CD8-positive, alpha-beta memory T cell (primary cell): ENCODE measurements around the gene UNKL. TPM values are rescaled to one million over a fixed set of nuclear protein-coding genes. Genes with fewer than 3 reads are reported as not detected.

Source experiments
- CTCF ChIA-PET: fragments of 350-600 bp; sonication (Branson Sonifier 250); formaldehyde crosslinking; loops from one replicate; lab custom pipeline; 2021; ENCODE audit warnings: antibody characterized with exemption; lab: Charles Lee
- POLR2A ChIA-PET: fragments of 350-600 bp; sonication (Branson Sonifier 250); formaldehyde crosslinking; loops from one replicate; lab custom pipeline; 2021; ENCODE audit warnings: antibody characterized with exemption; lab: Charles Lee
- DNase-seq, 5 donors: peaks; one replicate each; pipeline versions ENCODE4 v3.0.0 to v3.0.0-alpha.2; 2020 to 2022; ENCODE audit warnings: mixed read lengths in 1 of 5
- H3K27ac ChIP-seq: one replicate; pipeline ENCODE4 v1.7.0; 2013; ENCODE audit warnings: low read depth, mild to moderate bottlenecking, low read length, moderate library complexity
- H3K27me3 ChIP-seq: 2 replicates; pipeline ENCODE4 v1.7.0; 2013; ENCODE audit warnings: low read length, mild to moderate bottlenecking; ENCODE audit not compliant: insufficient read depth, poor library complexity, severe bottlenecking
- H3K36me3 ChIP-seq: 2 replicates; pipeline ENCODE4 v1.7.0; 2013; ENCODE audit warnings: mild to moderate bottlenecking, low read length, moderate library complexity; ENCODE audit not compliant: insufficient read depth
- H3K4me1 ChIP-seq: 2 replicates; pipeline ENCODE4 v1.7.0; 2013; ENCODE audit warnings: mild to moderate bottlenecking, low read length, moderate library complexity; ENCODE audit not compliant: insufficient read depth
- H3K4me3 ChIP-seq: 2 replicates; pipeline ENCODE4 v1.7.0; 2013; ENCODE audit warnings: mild to moderate bottlenecking, low read length
- H3K9me3 ChIP-seq: 2 replicates; pipeline ENCODE4 v1.7.0; 2013; ENCODE audit warnings: mild to moderate bottlenecking, low read length
- H3K27ac Mint-ChIP-seq, 8 donors: one replicate each; pipeline ENCODE4 v1.8.0; 2020 to 2021; ENCODE audit warnings: mixed read lengths in 8 of 8, mild to moderate bottlenecking in 6 of 8, inconsistent platforms in 3 of 8, moderate library complexity in 3 of 8
- H3K27me3 Mint-ChIP-seq, 2 donors: one replicate each; pipeline ENCODE4 v1.8.0; 2020 to 2021; ENCODE audit warnings: mixed read lengths in 2 of 2, mild to moderate bottlenecking in 1 of 2, moderate library complexity in 1 of 2
- H3K36me3 Mint-ChIP-seq, 3 donors: one replicate each; pipeline ENCODE4 v1.8.0; 2020 to 2021; ENCODE audit warnings: mixed read lengths in 3 of 3, inconsistent platforms in 1 of 3, mild to moderate bottlenecking in 1 of 3
- H3K4me1 Mint-ChIP-seq, 3 donors: one replicate each; pipeline ENCODE4 v1.8.0; 2020 to 2021; ENCODE audit warnings: mixed read lengths in 3 of 3, inconsistent platforms in 1 of 3, mild to moderate bottlenecking in 1 of 3
- H3K4me3 Mint-ChIP-seq, 7 donors: one replicate each; pipeline ENCODE4 v1.8.0; 2020 to 2021; ENCODE audit warnings: mixed read lengths in 7 of 7, mild to moderate bottlenecking in 6 of 7, moderate library complexity in 4 of 7, inconsistent platforms in 2 of 7
- H3K9me3 Mint-ChIP-seq, 5 donors: one replicate each; pipeline ENCODE4 v1.8.0; 2020 to 2022; ENCODE audit warnings: mixed read lengths in 5 of 5, mild to moderate bottlenecking in 3 of 5, moderate library complexity in 2 of 5, inconsistent platforms in 1 of 5
- polyA plus RNA-seq: library from polyadenylated mRNA; unstranded; fragments of 300-500 nt; fragmentation: Illumina TruSeq; gene quantifications from one replicate; pipeline ENCODE4 v1.2.3, GENCODE V29; 2021
- total RNA-seq, 2 experiments: library from RNA; stranded (reverse); gene quantifications; one replicate each; pipeline ENCODE4 v1.2.3, GENCODE V29; 2021

Gene UNKL
- total and polyA plus RNA-seq, 3 experiments from 2014 or later, result 8.1 to 38.0 (median 32.9) TPM

- Mint-ChIP-seq H3K4me1 (peaks cover 2 to 7% (median 3%) of the 10 kb centered on the region in 3 donors), H3K4me3 (no peak overlapping the region), H3K27ac (no peak overlapping the region), H3K9me3 (no peaks in the 10 kb centered on the region), H3K36me3 (peaks cover 0 to 68% (median 4%) of the 10 kb centered on the region in 3 donors), H3K27me3 (peaks cover 0 to 4% of the 10 kb centered on the region in 2 donors)
- ChIA-PET POLR2A (no interaction called here), CTCF (no interaction called here)
- no peak overlapping the region for H3K4me3 ChIP-seq
- H3K9me3 ChIP-seq, result no peaks in the 10 kb centered on the region
- H3K27ac ChIP-seq, result no peak overlapping the region
- no peaks in the 10 kb centered on the region for H3K27me3 ChIP-seq
- no peaks in the 10 kb centered on the region for H3K4me1 ChIP-seq
- peaks cover 18% of the 10 kb centered on the region for H3K36me3 ChIP-seq
- no peak for DNase-seq
Measured at GRCh38 chr16:1398351-1398750, 16.2 kb downstream of the UNKL start.

GRCh38 chr16:1397779-1398178, 16.7 kb downstream of the UNKL start:
- Histone ChIP-seq H3K27ac (no peak overlapping the region), H3K4me3 (no peak overlapping the region), H3K4me1 (no peaks in the 10 kb centered on the region), H3K27me3 (no peaks in the 10 kb centered on the region), H3K36me3 (peaks cover 24% of the 10 kb centered on the region), H3K9me3 (no peaks in the 10 kb centered on the region)
- Mint-ChIP-seq H3K36me3 (peaks cover 0 to 66% (median 3%) of the 10 kb centered on the region in 3 donors), H3K4me1 (peaks cover 0 to 5% (median 3%) of the 10 kb centered on the region in 3 donors), H3K27me3 (peaks cover 0 to 4% of the 10 kb centered on the region in 2 donors), H3K4me3 (no peak overlapping the region), H3K27ac (no peak overlapping the region), H3K9me3 (no peaks in the 10 kb centered on the region)
- CTCF ChIA-PET, result no interaction called here
- DNase-seq, result no peak
- POLR2A ChIA-PET, result no interaction called here

DNA sequence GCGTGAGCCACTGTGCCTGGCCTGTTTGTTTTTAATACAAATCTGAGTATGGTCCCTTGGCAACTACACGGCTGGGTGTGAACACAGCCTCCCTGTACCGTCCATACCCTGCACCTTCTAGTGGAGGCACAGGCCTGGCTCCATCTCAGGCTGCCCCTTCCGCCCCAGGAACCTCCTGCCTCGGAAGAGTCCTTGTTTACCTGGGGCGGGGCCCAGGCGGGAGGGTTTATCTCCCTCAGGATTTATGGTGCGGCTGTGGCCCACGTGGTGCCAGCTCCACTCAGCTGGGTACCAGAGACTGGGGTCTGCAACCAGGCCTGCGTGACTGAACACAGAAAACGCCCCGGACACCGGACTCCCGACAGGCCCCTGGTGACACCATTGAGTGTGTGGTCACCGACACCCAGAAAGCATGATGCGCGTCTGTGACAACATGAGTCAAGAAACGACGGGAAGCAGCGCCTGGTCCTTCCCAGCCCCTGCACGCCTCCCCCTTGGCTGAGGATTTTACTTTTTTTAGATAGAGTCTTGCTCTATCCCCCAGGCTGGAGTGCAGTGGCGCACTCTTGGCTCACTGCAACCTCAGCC, 19.0 kb downstream of the UNKL start:
- ChIA-PET CTCF (interaction anchor here (0.6 kb wide), 1 partner anchor 26 kb away, joined by 3 read pairs; no protein-coding TSS in a partner anchor), POLR2A (no interaction called here)
- no peaks in the 10 kb centered on the region for H3K27me3 ChIP-seq
- no peaks in the 10 kb centered on the region for H3K4me1 ChIP-seq
- H3K4me3 Mint-ChIP-seq, result no peak overlapping the region
- no peaks in the 10 kb centered on the region for H3K9me3 ChIP-seq
- H3K4me1 Mint-ChIP-seq, result no peaks in the 10 kb centered on the region
- H3K4me3 ChIP-seq, result no peak overlapping the region
- H3K27me3 Mint-ChIP-seq, result peaks cover 0 to 4% of the 10 kb centered on the region in 2 donors
- H3K36me3 Mint-ChIP-seq, result peaks cover 0 to 64% (median 2%) of the 10 kb centered on the region in 3 donors
- H3K27ac ChIP-seq, result no peak overlapping the region
- H3K27ac Mint-ChIP-seq, result no peak overlapping the region
- no peaks in the 10 kb centered on the region for H3K9me3 Mint-ChIP-seq
- DNase-seq, result no peak
- H3K36me3 ChIP-seq, result peaks cover 26% of the 10 kb centered on the region

DNA sequence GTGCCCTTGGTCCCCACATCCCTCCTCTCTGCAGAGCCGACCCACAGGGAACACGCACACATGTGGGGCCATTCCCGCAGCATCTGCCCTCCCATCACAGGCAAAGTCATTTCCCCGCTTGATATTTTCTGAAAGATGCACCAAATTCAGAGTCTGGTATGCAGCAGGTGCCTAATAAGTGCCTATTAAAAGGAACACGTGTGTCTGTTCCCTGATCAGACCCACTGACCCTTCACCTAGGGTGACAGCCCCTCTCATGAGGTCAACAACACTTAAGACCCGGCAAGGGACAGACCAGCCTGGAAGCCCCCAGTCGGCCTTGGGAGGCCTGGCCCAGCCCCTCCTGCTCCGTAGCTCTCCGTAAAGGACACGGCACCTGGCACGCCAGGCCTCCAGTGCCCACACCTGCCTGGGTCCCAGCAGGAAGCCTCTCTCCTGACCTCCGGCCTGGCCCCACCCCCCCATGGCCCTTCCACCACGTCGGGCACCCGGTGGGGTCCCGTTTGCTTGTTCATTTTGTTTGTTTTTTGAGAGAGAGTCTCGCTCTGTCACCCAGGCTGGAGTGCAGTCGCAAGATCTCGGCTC, 20.0 kb downstream of the UNKL start:
- Mint-ChIP-seq H3K27me3 (peaks cover 0 to 4% of the 10 kb centered on the region in 2 donors), H3K4me3 (no peak overlapping the region), H3K27ac (no peak overlapping the region), H3K36me3 (peaks cover 0 to 66% (median 2%) of the 10 kb centered on the region in 3 donors), H3K4me1 (no peaks in the 10 kb centered on the region), H3K9me3 (no peaks in the 10 kb centered on the region)
- Histone ChIP-seq H3K27ac (no peak overlapping the region), H3K9me3 (no peaks in the 10 kb centered on the region), H3K27me3 (no peaks in the 10 kb centered on the region), H3K4me1 (no peaks in the 10 kb centered on the region), H3K36me3 (peaks cover 26% of the 10 kb centered on the region), H3K4me3 (no peak overlapping the region)
- POLR2A ChIA-PET, result no interaction called here
- DNase-seq, result no peak
- CTCF ChIA-PET, result no interaction called here

- Histone ChIP-seq H3K27ac (no peak overlapping the region), H3K27me3 (no peaks in the 10 kb centered on the region), H3K4me1 (no peaks in the 10 kb centered on the region), H3K4me3 (no peak overlapping the region), H3K9me3 (no peaks in the 10 kb centered on the region), H3K36me3 (peaks cover 25% of the 10 kb centered on the region)
- no peaks in the 10 kb centered on the region for H3K4me1 Mint-ChIP-seq
- no peak overlapping the region for H3K27ac Mint-ChIP-seq
- ChIA-PET POLR2A (no interaction called here), CTCF (no interaction called here)
- H3K4me3 Mint-ChIP-seq, result no peak overlapping the region
- DNase-seq, result no peak
- H3K9me3 Mint-ChIP-seq, result no peaks in the 10 kb centered on the region
- H3K27me3 Mint-ChIP-seq, result peaks cover 0 to 2% of the 10 kb centered on the region in 2 donors
- peaks cover 0 to 62% (median 2%) of the 10 kb centered on the region in 3 donors for H3K36me3 Mint-ChIP-seq
Measured at GRCh38 chr16:1393613-1394176, 20.8 kb downstream of the UNKL start.

DNA sequence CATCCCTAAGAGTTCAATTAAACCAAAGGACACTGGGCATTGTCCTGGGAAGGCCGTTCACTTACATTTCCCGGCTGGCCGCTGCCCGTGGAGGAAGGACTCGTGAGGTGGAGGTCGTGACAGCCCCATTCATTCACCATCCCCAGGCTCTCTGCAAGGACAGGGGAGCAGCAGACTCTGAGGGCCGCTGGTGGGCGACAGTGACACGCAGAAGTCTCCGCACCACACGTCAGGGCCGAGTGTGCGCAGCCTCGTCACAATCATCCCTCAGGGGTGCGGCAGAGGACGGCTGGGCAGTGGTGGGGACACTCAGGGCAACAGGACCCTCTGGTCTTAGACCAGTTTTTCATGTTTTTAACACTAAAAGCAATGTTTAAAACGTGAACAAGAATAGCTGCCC, 21.7 kb downstream of the UNKL start:
- H3K9me3 Mint-ChIP-seq, result no peaks in the 10 kb centered on the region
- POLR2A ChIA-PET, result no interaction called here

GRCh38 chr16:1390239-1390779, 24.2 kb downstream of the UNKL start:
- Mint-ChIP-seq H3K27me3 (no peaks in the 10 kb centered on the region), H3K4me3 (no peak overlapping the region), H3K9me3 (no peaks in the 10 kb centered on the region), H3K4me1 (no peaks in the 10 kb centered on the region), H3K27ac (peak overlapping the region in 1 of 8 donors; percentile 35), H3K36me3 (peaks cover 0 to 54% (median 2%) of the 10 kb centered on the region in 3 donors)
- H3K9me3 ChIP-seq, result no peaks in the 10 kb centered on the region
- ChIA-PET POLR2A (interaction anchor here (1.1 kb wide), 1 partner anchor 18 kb away, joined by 4 read pairs; no protein-coding TSS in a partner anchor), CTCF (no interaction called here)
- no peaks in the 10 kb centered on the region for H3K27me3 ChIP-seq
- DNase-seq, result no peak
- H3K27ac ChIP-seq, result no peak overlapping the region
- H3K4me3 ChIP-seq, result no peak overlapping the region
- no peaks in the 10 kb centered on the region for H3K4me1 ChIP-seq
- peaks cover 20% of the 10 kb centered on the region for H3K36me3 ChIP-seq

More for the DNA sequence above, 21.7 kb downstream of the UNKL start:
- CTCF ChIA-PET, result no interaction called here
- Histone ChIP-seq H3K36me3 (peaks cover 20% of the 10 kb centered on the region), H3K4me1 (no peaks in the 10 kb centered on the region), H3K27me3 (no peaks in the 10 kb centered on the region), H3K4me3 (no peak overlapping the region), H3K9me3 (no peaks in the 10 kb centered on the region), H3K27ac (no peak overlapping the region)
- Mint-ChIP-seq H3K27ac (peak overlapping the region in 1 of 8 donors; percentile 83), H3K4me1 (no peaks in the 10 kb centered on the region), H3K27me3 (peaks cover 0 to 2% of the 10 kb centered on the region in 2 donors), H3K4me3 (no peak overlapping the region), H3K36me3 (peaks cover 0 to 57% (median 2%) of the 10 kb centered on the region in 3 donors)
- no peak for DNase-seq

GRCh38 chr16:1389762-1390161, 24.7 kb downstream of the UNKL start:
- no peaks in the 10 kb centered on the region for H3K9me3 Mint-ChIP-seq
- Histone ChIP-seq H3K4me1 (no peaks in the 10 kb centered on the region), H3K27ac (no peak overlapping the region), H3K27me3 (no peaks in the 10 kb centered on the region), H3K36me3 (peaks cover 20% of the 10 kb centered on the region), H3K4me3 (no peak overlapping the region), H3K9me3 (no peaks in the 10 kb centered on the region)
- no peak for DNase-seq
- ChIA-PET POLR2A (no interaction called here), CTCF (no interaction called here)
- no peaks in the 10 kb centered on the region for H3K4me1 Mint-ChIP-seq
- no peak overlapping the region for H3K27ac Mint-ChIP-seq
- H3K36me3 Mint-ChIP-seq, result peaks cover 0 to 57% (median 2%) of the 10 kb centered on the region in 3 donors
- H3K4me3 Mint-ChIP-seq, result no peak overlapping the region
- no peaks in the 10 kb centered on the region for H3K27me3 Mint-ChIP-seq
